GM23248 (cell line): ENCODE data around the gene ACAN. TPM values are rescaled to one million over a fixed set of nuclear protein-coding genes. Genes with fewer than 3 reads are reported as not detected.

Experiments
- DNase-seq: peaks from one replicate; pipeline ENCODE4 v3.0.0-alpha.2; 2015
- H2AFZ ChIP-seq: fragments of 200-600 bp; sonication (generic); 2 replicates; pipeline ENCODE4 v1.6.1; 2016; ENCODE audit warnings: antibody characterized with exemption
- H3F3A ChIP-seq: fragments of 200-600 bp; sonication (generic); 2 replicates; pipeline ENCODE4 v1.6.1; 2016; ENCODE audit warnings: mild to moderate bottlenecking, antibody characterized with exemption, mixed run types; ENCODE audit not compliant: insufficient read depth
- H3K27ac ChIP-seq: fragments of 200-600 bp; sonication (generic); 2 replicates; pipeline ENCODE4 v1.5.1; 2016; ENCODE audit warnings: mild to moderate bottlenecking
- H3K27me3 ChIP-seq: fragments of 200-600 bp; sonication (generic); replicated peaks from 2 replicates; pipeline ENCODE4 v1.6.1; 2016; ENCODE audit warnings: mild to moderate bottlenecking; ENCODE audit not compliant: insufficient read depth
- H3K36me3 ChIP-seq: fragments of 200-600 bp; sonication (generic); 2 replicates; pipeline ENCODE4 v1.6.1; 2016; ENCODE audit warnings: low read depth, mild to moderate bottlenecking
- H3K4me1 ChIP-seq: fragments of 200-600 bp; sonication (generic); 2 replicates; pipeline ENCODE4 v1.6.1; 2016; ENCODE audit warnings: mild to moderate bottlenecking; ENCODE audit not compliant: insufficient read depth
- H3K4me2 ChIP-seq: fragments of 200-600 bp; sonication (generic); one replicate; pipeline ENCODE4 v1.6.1; 2016; ENCODE audit warnings: mild to moderate bottlenecking; ENCODE audit not compliant: unreplicated experiment
- H3K4me3 ChIP-seq: fragments of 200-600 bp; sonication (generic); 2 replicates; pipeline ENCODE4 v1.5.1; 2016; ENCODE audit warnings: mild to moderate bottlenecking
- H3K79me2 ChIP-seq: fragments of 200-600 bp; sonication (generic); 2 replicates; pipeline ENCODE4 v1.6.1; 2016; ENCODE audit warnings: mild to moderate bottlenecking; ENCODE audit not compliant: insufficient read depth
- H3K9ac ChIP-seq: fragments of 200-600 bp; sonication (generic); 2 replicates; pipeline ENCODE4 v1.6.1; 2016; ENCODE audit warnings: mild to moderate bottlenecking
- H3K9me2 ChIP-seq: fragments of 200-600 bp; sonication (generic); 2 replicates; pipeline ENCODE4 v1.6.1; 2016; ENCODE audit warnings: mixed run types, mild to moderate bottlenecking, moderate library complexity; ENCODE audit not compliant: insufficient read depth
- H3K9me3 ChIP-seq: fragments of 200-600 bp; sonication (generic); one replicate; pipeline ENCODE4 v1.6.1; 2017; ENCODE audit warnings: low read depth
- H4K20me1 ChIP-seq: fragments of 200-600 bp; sonication (generic); 2 replicates; pipeline ENCODE4 v1.6.0; 2016; ENCODE audit not compliant: insufficient read depth
- EZH2 ChIP-seq: fragments of 200-600 bp; sonication (generic); IDR thresholded peaks from 2 replicates; pipeline ENCODE4 v1.6.1; 2018; ENCODE audit warnings: antibody characterized with exemption, mild to moderate bottlenecking; ENCODE audit not compliant: insufficient read depth, poor library complexity, severe bottlenecking
- EZH2phosphoT487 ChIP-seq: fragments of 200-600 bp; sonication (generic); IDR thresholded peaks from 2 replicates; pipeline ENCODE4 v1.6.1; 2018; ENCODE audit warnings: antibody characterized with exemption, moderate library complexity, mild to moderate bottlenecking, low read depth; ENCODE audit not compliant: insufficient read depth
- WGBS, 2 experiments: methylation state at CpG; one replicate each; pipeline ENCODE4 v1.1.6; 2015 to 2017; ENCODE audit warnings: low lambda C conversion rate in 2 of 2, low coverage in 1 of 2; ENCODE audit errors: missing lambda C conversion rate in 2 of 2; 5-methylcytosine and 5-hydroxymethylcytosine counted together
- in situ Hi-C: fragments of 300-500 bp; cut with MboI; formaldehyde crosslinking; loops from 2 replicates; pipeline ENCODE4 v1.15.0; 2020
- polyA plus RNA-seq: library from polyadenylated mRNA; unstranded; fragments of >200 nt; fragmentation: Nextera tagmentation; extraction: Ambion mirVana; gene quantifications from 2 replicates; pipeline ENCODE4 v1.2.1, GENCODE V29; 2016
- total RNA-seq: library from RNA; depleted of rRNA; stranded (reverse); fragments of >200 nt; shearing (Covaris generic); gene quantifications from 2 replicates; pipeline ENCODE4 v1.2.3, GENCODE V29; 2014

Gene ACAN
- total and polyA plus RNA-seq, 2 experiments from 2014 or later, result not detected

- Histone ChIP-seq H3K4me3 (no peak overlapping the region), H3K4me1 (no peaks in the 10 kb centered on the region), H3K4me2 (no peak overlapping the region), H4K20me1 (no peaks in the 10 kb centered on the region), H2AFZ (no peak overlapping the region), H3K36me3 (no peaks in the 10 kb centered on the region), H3F3A (no peaks in the 10 kb centered on the region), H3K27me3 (no peaks in the 10 kb centered on the region), H3K79me2 (no peaks in the 10 kb centered on the region), H3K27ac (no peak overlapping the region), H3K9ac (no peak overlapping the region), H3K9me3 (no peaks in the 10 kb centered on the region), H3K9me2 (no peaks in the 10 kb centered on the region)
- 27 to 30% methylated on average over 8 of the region's 8 CpGs for WGBS, 2 experiments
- no peak for DNase-seq
- in situ Hi-C loops, result no loop called here
- TF ChIP-seq EZH2, result no peak
- TF ChIP-seq EZH2phosphoT487, result no peak
Measured at GRCh38 chr15:88897142-88897455, 93.9 kb downstream of the ACAN start.

- H3K36me3 ChIP-seq, result no peaks in the 10 kb centered on the region
- WGBS, 2 experiments, result 20 to 23% methylated on average over 12 of the region's 12 CpGs
- H3K4me1 ChIP-seq, result no peaks in the 10 kb centered on the region
- H3K27ac ChIP-seq, result no peak overlapping the region
- no peak overlapping the region for H3K4me3 ChIP-seq
- H3K79me2 ChIP-seq, result no peaks in the 10 kb centered on the region
- H3K9me2 ChIP-seq, result no peaks in the 10 kb centered on the region
- no peak overlapping the region for H2AFZ ChIP-seq
- no peaks in the 10 kb centered on the region for H3K27me3 ChIP-seq
- H3K9ac ChIP-seq, result no peak overlapping the region
- in situ Hi-C loops, result no loop called here
- no peak overlapping the region for H3K4me2 ChIP-seq
- TF ChIP-seq EZH2 (no peak), EZH2phosphoT487 (no peak)
- H3K9me3 ChIP-seq, result no peaks in the 10 kb centered on the region
- no peaks in the 10 kb centered on the region for H4K20me1 ChIP-seq
- no peaks in the 10 kb centered on the region for H3F3A ChIP-seq
- DNase-seq, result peak; percentile 93
Measured at GRCh38 chr15:88897456-88898194, 94.4 kb downstream of the ACAN start.

GRCh38 chr15:88898736-88899135 lies 95.5 kb downstream of the ACAN start:
- H3K4me1 ChIP-seq, result no peaks in the 10 kb centered on the region
- H2AFZ ChIP-seq, result no peak overlapping the region
- no peak overlapping the region for H3K27ac ChIP-seq
- no peak overlapping the region for H3K4me3 ChIP-seq
- H3K9me2 ChIP-seq, result no peaks in the 10 kb centered on the region
- H3K9me3 ChIP-seq, result no peaks in the 10 kb centered on the region
- WGBS, 2 experiments, result 90 to 94% methylated on average over 12 to 15 of the region's 15 CpGs
- no peaks in the 10 kb centered on the region for H3F3A ChIP-seq
- no peak overlapping the region for H3K4me2 ChIP-seq
- in situ Hi-C loops, result no loop called here
- H3K27me3 ChIP-seq, result no peaks in the 10 kb centered on the region
- no peaks in the 10 kb centered on the region for H3K79me2 ChIP-seq
- no peak overlapping the region for H3K9ac ChIP-seq
- no peaks in the 10 kb centered on the region for H3K36me3 ChIP-seq
- TF ChIP-seq EZH2 (no peak), EZH2phosphoT487 (no peak)
- no peak for DNase-seq
- H4K20me1 ChIP-seq, result no peaks in the 10 kb centered on the region

- no peak overlapping the region for H3K9ac ChIP-seq
- no peaks in the 10 kb centered on the region for H3K9me3 ChIP-seq
- in situ Hi-C loops, result no loop called here
- H3K79me2 ChIP-seq, result no peaks in the 10 kb centered on the region
- H3K36me3 ChIP-seq, result no peaks in the 10 kb centered on the region
- TF ChIP-seq EZH2phosphoT487 (no peak), EZH2 (no peak)
- H3K4me1 ChIP-seq, result no peaks in the 10 kb centered on the region
- no peak for DNase-seq
- no peaks in the 10 kb centered on the region for H3K27me3 ChIP-seq
- no peaks in the 10 kb centered on the region for H4K20me1 ChIP-seq
- no peaks in the 10 kb centered on the region for H3K9me2 ChIP-seq
- H3K4me3 ChIP-seq, result no peak overlapping the region
- H3K4me2 ChIP-seq, result no peak overlapping the region
- H3K27ac ChIP-seq, result no peak overlapping the region
- no peaks in the 10 kb centered on the region for H3F3A ChIP-seq
- H2AFZ ChIP-seq, result no peak overlapping the region
- WGBS, 2 experiments, result 89 to 95% methylated on average over 9 of the region's 9 CpGs
Measured at GRCh38 chr15:88899251-88899650, 96.0 kb downstream of the ACAN start.
